ENCODE results near the gene LSR. TPM values are rescaled to one million over a fixed set of nuclear protein-coding genes. Genes with fewer than 3 reads are reported as not detected.
"Not testable (repeated sequence)": the region's sequence is repeated elsewhere in the genome, so short reads cannot be mapped to it uniquely, and the experiment has no call there.

LSR gene
- total RNA-seq, 1 experiment from 2014 or later = 0.07 TPM

GRCh38 chr19:35286101-35286500, 37.3 kb downstream of the LSR start:
- DNase-seq (ENCODE audit: low read depth) = not testable (repeated sequence)

- no peak for DNase-seq (ENCODE audit: low read depth)
These were observed 38.9 kb downstream of the LSR start for GRCh38 chr19:35287713-35288112.

- no peak for DNase-seq (ENCODE audit: low read depth)
These were observed 39.5 kb downstream of the LSR start for GRCh38 chr19:35288331-35288730.

GRCh38 chr19:35288906-35289305, 40.1 kb downstream of the LSR start:
- no peak for DNase-seq (ENCODE audit: low read depth)

- DNase-seq (ENCODE audit: low read depth) = no peak
These were observed 41.8 kb downstream of the LSR start for GRCh38 chr19:35290381-35291127.

- no peak for DNase-seq (ENCODE audit: low read depth)
These were observed 42.5 kb downstream of the LSR start for GRCh38 chr19:35291259-35291658.

- no peak for DNase-seq (ENCODE audit: low read depth)
These were observed 43.1 kb downstream of the LSR start, which contains the start of gene MAG for GRCh38 chr19:35291916-35292315. Gene MAG, plus strand, starts transcription at chr19:35292161. Its CDS starts 3,248 bp downstream, at chr19:35295409.

GRCh38 chr19:35292421-35293362, 43.9 kb downstream of the LSR start:
- DNase-seq (ENCODE audit: low read depth) = no peak

- no peak for DNase-seq (ENCODE audit: low read depth)
These were observed 44.5 kb downstream of the LSR start for GRCh38 chr19:35293363-35293739.

- DNase-seq (ENCODE audit: low read depth) = no peak
These were observed 45.0 kb downstream of the LSR start for GRCh38 chr19:35293808-35294207.

- no peak for DNase-seq (ENCODE audit: low read depth)
These were observed 45.5 kb downstream of the LSR start for GRCh38 chr19:35294328-35294727.

GRCh38 chr19:35294859-35295791, 46.3 kb downstream of the LSR start:
- no peak for DNase-seq (ENCODE audit: low read depth)

GRCh38 chr19:35295792-35296462, 47.1 kb downstream of the LSR start:
- DNase-seq (ENCODE audit: low read depth) = no peak

GRCh38 chr19:35296644-35297514, 48.1 kb downstream of the LSR start:
- DNase-seq (ENCODE audit: low read depth) = no peak

GRCh38 chr19:35297515-35297848, 48.7 kb downstream of the LSR start:
- no peak for DNase-seq (ENCODE audit: low read depth)

- DNase-seq (ENCODE audit: low read depth) = no peak
These were observed 49.1 kb downstream of the LSR start for GRCh38 chr19:35297922-35298321.

GRCh38 chr19:35298561-35298972, 49.8 kb downstream of the LSR start:
- DNase-seq (ENCODE audit: low read depth) = no peak

- DNase-seq (ENCODE audit: low read depth) = no peak
These were observed 50.9 kb downstream of the LSR start for GRCh38 chr19:35299523-35300338.

- no peak for DNase-seq (ENCODE audit: low read depth)
These were observed 51.5 kb downstream of the LSR start for GRCh38 chr19:35300339-35300649.

GRCh38 chr19:35301961-35302360, 53.2 kb downstream of the LSR start:
- DNase-seq (ENCODE audit: low read depth) = no peak
